Upper lobe of left lung (tissue), 6 donors: ENCODE data around the gene SCAMP1. TPM values are rescaled to one million over a fixed set of nuclear protein-coding genes. Genes with fewer than 3 reads are reported as not detected.

Experiments
- ATAC-seq, 2 donors: fragments of 200-7000 bp; cut with Tn5 transposase; one replicate each; pipeline ENCODE4 v1.9.1; 2022; ENCODE audit warnings: mild to moderate bottlenecking in 2 of 2, moderate library complexity in 2 of 2; ENCODE audit not compliant: low FRiP score in 2 of 2
- DNase-seq, 2 donors: peaks; one replicate each; pipeline ENCODE4 v3.0.0-alpha.2; 2019 to 2020
- H3K27ac ChIP-seq, 4 donors: fragments of 200-600 bp; sonication (generic); one replicate each; pipeline ENCODE4 v1.5.1; 2016 to 2019
- H3K27me3 ChIP-seq, 4 donors: fragments of 200-600 bp; sonication (generic); one replicate each; pipeline ENCODE4 v1.5.1; 2017 to 2019
- H3K36me3 ChIP-seq, 4 donors: fragments of 200-600 bp; sonication (generic); one replicate each; pipeline ENCODE4 v1.5.1; 2016 to 2019
- H3K4me1 ChIP-seq, 4 donors: fragments of 200-600 bp; sonication (generic); one replicate each; pipeline ENCODE4 v1.5.1; 2018 to 2019
- H3K4me3 ChIP-seq, 4 donors: fragments of 200-600 bp; sonication (generic); one replicate each; pipeline ENCODE4 v1.5.1; 2017 to 2019; ENCODE audit warnings: mild to moderate bottlenecking in 2 of 4, moderate library complexity in 1 of 4
- H3K9me3 ChIP-seq, 4 donors: fragments of 200-600 bp; sonication (generic); one replicate each; pipeline ENCODE4 v1.5.1; 2018 to 2019
- CTCF ChIP-seq, 6 experiments: fragments of 450-650 bp in 4 of 6; fragments of 200-600 bp in 2 of 6; sonication (generic) in 2 of 6; IDR thresholded peaks; one replicate each; pipeline ENCODE4 v1.5.1; 2016 to 2019; ENCODE audit warnings: antibody characterized with exemption in 6 of 6
- EP300 ChIP-seq, 4 donors: sonication (generic); formaldehyde crosslinking; IDR thresholded peaks; one replicate each; pipeline ENCODE4 v1.5.1; 2017; ENCODE audit warnings: antibody characterized with exemption in 4 of 4, control low read depth in 2 of 4
- POLR2A ChIP-seq, 4 donors: fragments of 450-650 bp; IDR thresholded peaks; one replicate each; pipeline ENCODE4 v1.5.1; 2016 to 2017; ENCODE audit warnings: antibody characterized with exemption in 4 of 4, mild to moderate bottlenecking in 2 of 4
- POLR2AphosphoS5 ChIP-seq, 2 donors: sonication (generic); formaldehyde crosslinking; IDR thresholded peaks; one replicate each; pipeline ENCODE4 v1.5.1; 2017; ENCODE audit warnings: antibody characterized with exemption in 2 of 2
- whole genome bisulfite sequencing, 2 donors: methylation state at CpG; one replicate each; pipeline ENCODE4 v1.1.5; 2017 to 2018; 5-methylcytosine and 5-hydroxymethylcytosine counted together
- small RNA-seq, 4 donors: library from RNA; depleted of rRNA; stranded (forward); fragments of <200 nt; gene quantifications; one replicate each; pipeline ENCODE3, GENCODE V24; 2016
- total RNA-seq, 6 donors: library from RNA; depleted of rRNA in 4 of 6; stranded (reverse); fragments of >200 nt in 4 of 6; gene quantifications; one replicate each; pipeline versions ENCODE4 v1.1.0 to v1.2.1, GENCODE V29; 2016 to 2021
- donor health status: DM: no; HTN: no; CAD: no; lungs with moderate emphysema.
- donor health status: DM: no; HTN: yes; CAD: no; lungs with severe emphysema.

Gene SCAMP1
- total RNA-seq, 6 donors from 2014 or later: 5.3 to 37.3 (median 25.1) TPM

GRCh38 chr5:78523314-78524193 lies 163.1 kb downstream of the SCAMP1 start:
- ATAC-seq: peak in 1 of 2 donors; percentile 21
- 63 to 65% methylated on average over 15 of the region's 15 CpGs for WGBS, 2 donors
- Histone ChIP-seq H3K27ac (peak overlapping the region; percentile 70 to 78 (median 76)), H3K4me3 (no peak overlapping the region), H3K9me3 (no peaks in the 10 kb centered on the region), H3K4me1 (peaks cover 36 to 61% (median 42%) of the 10 kb centered on the region in 4 donors), H3K36me3 (no peaks in the 10 kb centered on the region), H3K27me3 (no peaks in the 10 kb centered on the region)
- TF ChIP-seq CTCF (IDR thresholded peaks at IDR 0.05) (no peak), POLR2A (IDR thresholded peaks at IDR 0.05) (peak in 1 of 4 donors; percentile 61)
- no peak for DNase-seq

GRCh38 chr5:78526049-78526525 lies 165.7 kb downstream of the SCAMP1 start:
- Histone ChIP-seq H3K4me3 (no peak overlapping the region), H3K4me1 (peaks cover 34 to 54% (median 43%) of the 10 kb centered on the region in 4 donors), H3K27ac (peak overlapping the region; percentile 62 to 80 (median 70)), H3K9me3 (no peaks in the 10 kb centered on the region), H3K36me3 (no peaks in the 10 kb centered on the region), H3K27me3 (no peaks in the 10 kb centered on the region)
- TF ChIP-seq CTCF (IDR thresholded peaks at IDR 0.05) (no peak), POLR2A (IDR thresholded peaks at IDR 0.05) (peak in 1 of 4 donors; percentile 55), EP300 (IDR thresholded peaks at IDR 0.05) (peak in 1 of 4 donors; percentile 7), POLR2AphosphoS5 (IDR thresholded peaks at IDR 0.05) (no peak)
- DNase-seq: no peak
- ATAC-seq: peak; percentile 67 to 74
- 85 to 86% methylated on average over 7 of the region's 7 CpGs for WGBS, 2 donors

- peak overlapping the region; percentile 62 to 80 (median 70) for H3K27ac ChIP-seq
- no peaks in the 10 kb centered on the region for H3K36me3 ChIP-seq
- ATAC-seq (peak; percentile 83 to 89), DNase-seq (peak in 1 of 2 donors; percentile 69)
- H3K4me3 ChIP-seq: no peak overlapping the region
- peaks cover 34 to 54% (median 40%) of the 10 kb centered on the region in 4 donors for H3K4me1 ChIP-seq
- H3K9me3 ChIP-seq: no peaks in the 10 kb centered on the region
- WGBS, 2 donors: 41 to 49% methylated on average over 9 of the region's 9 CpGs
- no peaks in the 10 kb centered on the region for H3K27me3 ChIP-seq
- TF ChIP-seq POLR2A (IDR thresholded peaks at IDR 0.05) (peak in 1 of 4 donors; percentile 24), CTCF (IDR thresholded peaks at IDR 0.05) (no peak), EP300 (IDR thresholded peaks at IDR 0.05) (peak in 1 of 4 donors; percentile 71), POLR2AphosphoS5 (IDR thresholded peaks at IDR 0.05) (peak; percentile 65 to 75)
Observed at GRCh38 chr5:78527054-78527859, 166.8 kb downstream of the SCAMP1 start.

GRCh38 chr5:78527925-78528324 lies 167.5 kb downstream of the SCAMP1 start:
- H3K4me1 ChIP-seq: peaks cover 34 to 53% (median 38%) of the 10 kb centered on the region in 4 donors
- no peak for ATAC-seq
- no peak for TF ChIP-seq POLR2A (IDR thresholded peaks at IDR 0.05)
- TF ChIP-seq CTCF (IDR thresholded peaks at IDR 0.05): no peak
- no peak for TF ChIP-seq POLR2AphosphoS5 (IDR thresholded peaks at IDR 0.05)
- TF ChIP-seq EP300 (IDR thresholded peaks at IDR 0.05): no peak
- H3K27me3 ChIP-seq: no peaks in the 10 kb centered on the region
- no peak overlapping the region for H3K4me3 ChIP-seq
- H3K27ac ChIP-seq: peak overlapping the region; percentile 62 to 80 (median 70)
- 82 to 88% methylated on average over 3 of the region's 3 CpGs for WGBS, 2 donors
- H3K36me3 ChIP-seq: no peaks in the 10 kb centered on the region
- no peaks in the 10 kb centered on the region for H3K9me3 ChIP-seq
- DNase-seq: no peak

Small RNA genes within 50 kb of the gene (small RNA-seq; reads per million reads assigned to genes)
- 0 reads per million in 4 donors for gene RF00019
- gene RNU6-183P: 0 reads per million in 4 donors

Other genes with a start within 250 kb of the SCAMP1 start
- gene AP3B1, start 65.9 kb upstream of the SCAMP1 start, total RNA-seq: 10 to 100 TPM; 25.7 to 66.9 (median 37.8) TPM